Prostate gland (tissue), 2 donors: ENCODE data around the gene CCDC200. TPM values are rescaled to one million over a fixed set of nuclear protein-coding genes. Genes with fewer than 3 reads are reported as not detected.

Source experiments
- DNase-seq: peaks from one replicate; pipeline ENCODE4 v3.0.0-alpha.2; 2019; ENCODE audit warnings: low spot score
- H3K27ac ChIP-seq, 2 donors: fragments of 200-600 bp; sonication (generic); 2 replicates each; pipeline ENCODE4 v1.5.1; 2017 to 2019
- H3K27me3 ChIP-seq: fragments of 200-600 bp; sonication (generic); replicated peaks from 2 replicates; pipeline ENCODE4 v1.5.1; 2019; ENCODE audit not compliant: insufficient read depth
- H3K36me3 ChIP-seq, 2 donors: fragments of 200-600 bp; sonication (generic); 1 replicate in 1 of 2; 2 replicates in 1 of 2; pipeline versions ENCODE4 v1.5.1 to v1.8.1; 2017 to 2019
- H3K4me1 ChIP-seq: fragments of 200-600 bp; sonication (generic); replicated peaks from 2 replicates; pipeline ENCODE4 v1.5.1; 2019
- H3K4me3 ChIP-seq, 2 donors: fragments of 200-600 bp; sonication (generic); 2 replicates each; pipeline ENCODE4 v1.5.1; 2017 to 2019
- H3K9me3 ChIP-seq: fragments of 200-600 bp; sonication (generic); 2 replicates; pipeline ENCODE4 v1.5.1; 2017
- POLR2A ChIP-seq: fragments of 450-650 bp; IDR thresholded peaks from one replicate; pipeline ENCODE4 v1.6.1; 2016; ENCODE audit warnings: antibody characterized with exemption, mild to moderate bottlenecking
- POLR2AphosphoS5 ChIP-seq: sonication (generic); formaldehyde crosslinking; IDR thresholded peaks from one replicate; pipeline ENCODE4 v1.6.1; 2017; ENCODE audit warnings: antibody characterized with exemption
- WGBS: methylation state at CpG from one replicate; pipeline ENCODE4 v1.1.5; 2018; 5-methylcytosine and 5-hydroxymethylcytosine counted together
- intact Hi-C: fragments of 100-400 bp; cut with DNase I; formaldehyde crosslinking; loops from one replicate; pipeline ENCODE4 v1.14.2; 2022
- total RNA-seq, 2 donors: library from RNA; depleted of rRNA; stranded (reverse); fragments of >200 nt; gene quantifications; one replicate each; pipeline ENCODE4 v1.1.0, GENCODE V29; 2016
- TF ChIP-seq, protein P1 (sequence below), 4 experiments: fragments of 200-600 bp in 2 of 4; fragments of 450-650 bp in 2 of 4; sonication (generic) in 2 of 4; IDR thresholded peaks; 1 replicate in 3 of 4; 2 replicates in 1 of 4; pipeline ENCODE4 v1.5.1; 2016 to 2019; ENCODE audit warnings: antibody characterized with exemption in 4 of 4, mild to moderate bottlenecking in 2 of 4, moderate library complexity in 2 of 4

Gene CCDC200
- total RNA-seq, 2 donors from 2014 or later, result 2.7 TPM; not detected in 1

DNA sequence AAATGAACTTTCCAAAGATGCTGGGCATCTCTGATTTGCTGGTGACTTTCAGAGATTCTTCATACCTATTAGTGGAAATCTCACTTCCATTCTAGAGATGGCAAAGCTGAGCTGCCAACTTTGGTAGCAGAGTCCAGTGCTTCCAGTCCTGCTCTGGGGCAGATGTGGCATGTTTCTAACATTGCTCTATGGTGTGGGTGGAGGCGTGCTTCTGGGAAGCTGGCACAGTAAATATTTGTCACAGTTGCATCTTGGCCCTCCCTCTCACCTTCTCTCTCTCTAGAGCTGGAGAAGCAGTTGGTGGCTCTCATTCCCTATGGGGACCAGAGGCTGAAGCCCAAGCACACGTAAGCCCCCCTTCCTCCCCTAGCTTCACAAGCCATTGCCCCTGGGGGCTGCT lies 14.9 kb downstream of the CCDC200 start:
- H3K27ac ChIP-seq, result peak overlapping the region; percentile 77 to 83
- no peaks in the 10 kb centered on the region for H3K9me3 ChIP-seq
- intact Hi-C loops, result loop anchor here (5.0 to 10.0 kb wide), 2 partner anchors 41 to 271 kb away; partner anchors contain the start of genes DHX8 and NBR1
- 87% methylated on average over 2 of the region's 2 CpGs for WGBS
- H3K4me1 ChIP-seq, result peaks cover 5% of the 10 kb centered on the region
- no peaks in the 10 kb centered on the region for H3K27me3 ChIP-seq
- DNase-seq, result no peak
- TF ChIP-seq POLR2A, result no peak
- TF ChIP-seq, protein P1, sequence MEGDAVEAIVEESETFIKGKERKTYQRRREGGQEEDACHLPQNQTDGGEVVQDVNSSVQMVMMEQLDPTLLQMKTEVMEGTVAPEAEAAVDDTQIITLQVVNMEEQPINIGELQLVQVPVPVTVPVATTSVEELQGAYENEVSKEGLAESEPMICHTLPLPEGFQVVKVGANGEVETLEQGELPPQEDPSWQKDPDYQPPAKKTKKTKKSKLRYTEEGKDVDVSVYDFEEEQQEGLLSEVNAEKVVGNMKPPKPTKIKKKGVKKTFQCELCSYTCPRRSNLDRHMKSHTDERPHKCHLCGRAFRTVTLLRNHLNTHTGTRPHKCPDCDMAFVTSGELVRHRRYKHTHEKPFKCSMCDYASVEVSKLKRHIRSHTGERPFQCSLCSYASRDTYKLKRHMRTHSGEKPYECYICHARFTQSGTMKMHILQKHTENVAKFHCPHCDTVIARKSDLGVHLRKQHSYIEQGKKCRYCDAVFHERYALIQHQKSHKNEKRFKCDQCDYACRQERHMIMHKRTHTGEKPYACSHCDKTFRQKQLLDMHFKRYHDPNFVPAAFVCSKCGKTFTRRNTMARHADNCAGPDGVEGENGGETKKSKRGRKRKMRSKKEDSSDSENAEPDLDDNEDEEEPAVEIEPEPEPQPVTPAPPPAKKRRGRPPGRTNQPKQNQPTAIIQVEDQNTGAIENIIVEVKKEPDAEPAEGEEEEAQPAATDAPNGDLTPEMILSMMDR (IDR thresholded peaks at IDR 0.05), result no peak
- no peak for TF ChIP-seq POLR2AphosphoS5
- H3K36me3 ChIP-seq, result peaks cover 0 to 5% of the 10 kb centered on the region in 2 donors
- no peak overlapping the region for H3K4me3 ChIP-seq

DNA sequence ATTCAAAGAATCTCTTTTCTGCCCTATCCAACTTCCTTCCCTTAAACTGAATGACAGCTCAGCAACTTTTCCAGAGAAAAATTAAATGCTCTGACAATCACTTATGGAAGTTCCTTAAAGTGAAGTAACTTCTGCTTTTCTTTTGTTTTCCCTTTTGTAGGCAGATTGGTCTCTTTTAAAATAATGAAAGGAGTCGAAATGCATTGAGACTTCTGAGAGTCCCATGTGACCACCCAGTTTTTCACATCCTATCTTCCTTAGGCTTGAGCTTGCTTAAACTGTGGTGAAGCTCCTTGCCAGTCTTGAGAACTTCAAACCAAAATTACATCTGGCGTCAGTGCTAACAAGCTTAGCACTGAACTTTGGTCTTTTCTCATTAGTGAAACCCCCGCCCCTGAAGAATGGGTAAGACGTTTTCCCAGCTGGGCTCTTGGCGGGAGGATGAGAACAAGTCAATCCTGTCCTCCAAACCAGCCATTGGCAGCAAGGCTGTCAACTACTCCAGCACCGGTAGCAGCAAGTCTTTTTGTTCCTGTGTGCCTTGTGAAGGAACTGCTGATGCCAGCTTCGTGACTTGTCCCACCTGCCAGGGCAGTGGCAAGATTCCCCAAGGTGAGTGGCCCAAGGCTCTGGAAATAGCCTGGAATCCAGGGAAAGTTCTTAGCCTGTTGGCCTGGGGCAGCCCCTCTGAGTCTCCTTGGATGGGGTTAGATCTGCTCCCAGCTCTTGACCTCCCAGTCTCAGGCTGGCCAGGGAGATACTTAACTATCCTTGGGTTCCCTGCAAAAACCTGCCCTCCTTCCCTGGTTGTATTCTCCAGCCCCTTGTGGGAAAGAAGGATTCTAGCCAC lies 15.6 kb downstream of the CCDC200 start:
- TF ChIP-seq, protein P1 (IDR thresholded peaks at IDR 0.05), result no peak
- TF ChIP-seq POLR2AphosphoS5, result peak; percentile 8
- DNase-seq, result peak; percentile 47
- Histone ChIP-seq H3K4me1 (peaks cover 5% of the 10 kb centered on the region), H3K36me3 (peaks cover 0 to 5% of the 10 kb centered on the region in 2 donors), H3K27ac (peak overlapping the region; percentile 77 to 83), H3K4me3 (peak overlapping the region in 1 of 2 donors; percentile 40), H3K27me3 (no peaks in the 10 kb centered on the region), H3K9me3 (no peaks in the 10 kb centered on the region)
- intact Hi-C loops, result loop anchor here (5.0 to 10.0 kb wide), 2 partner anchors 41 to 272 kb away; partner anchors contain the start of genes DHX8 and NBR1
- 44% methylated on average over 7 of the region's 7 CpGs for WGBS

DNA sequence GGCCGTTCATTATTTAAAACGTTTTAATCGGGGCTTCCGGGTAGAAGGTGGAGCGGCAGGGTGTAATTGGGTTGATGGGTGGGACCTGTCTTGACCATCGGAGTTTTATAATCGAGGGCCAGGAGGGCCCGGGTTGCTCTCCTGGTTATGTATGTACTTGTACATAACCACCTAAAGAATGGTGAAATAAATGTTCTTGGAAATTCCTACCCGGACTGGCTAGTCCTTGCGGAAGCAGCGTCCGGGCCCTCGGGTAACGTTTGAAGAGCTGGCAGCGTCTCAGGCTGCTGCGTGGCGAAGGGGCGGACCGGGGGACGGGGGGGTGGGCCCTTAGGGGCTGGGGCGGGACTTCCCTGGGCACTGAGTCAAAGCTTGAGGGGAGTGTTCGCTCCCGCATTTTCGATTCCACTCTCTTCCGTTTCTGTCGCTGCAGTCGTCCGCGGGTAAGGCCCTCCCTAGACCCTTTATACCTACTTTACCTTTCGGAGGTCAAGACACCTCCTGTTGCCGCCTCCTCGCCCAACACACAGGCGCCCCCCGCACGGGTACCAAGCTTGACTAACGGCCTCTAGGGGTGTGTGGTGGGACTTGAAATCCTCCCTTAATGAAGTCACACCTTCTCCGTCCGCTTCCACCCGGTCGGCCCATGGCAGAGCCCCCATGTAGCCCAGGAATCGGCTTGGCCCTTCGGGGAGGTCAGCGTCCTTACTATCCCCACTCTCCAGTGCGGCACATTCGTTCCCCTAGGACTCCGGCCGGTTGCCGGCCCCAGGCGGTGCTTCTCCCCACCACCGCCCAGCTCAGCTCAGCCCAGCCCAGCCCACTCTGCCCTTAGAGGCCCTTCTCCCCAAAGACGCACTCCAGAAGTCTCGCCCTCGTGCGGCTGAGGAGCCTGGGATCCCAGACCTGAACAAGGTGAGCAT lies 16.7 kb downstream of the CCDC200 start, which contains the start of gene TMEM106A:
TSS of gene TMEM106A (plus strand) at position 396 of the 923 bp plus-strand sequence. CDS start 1,167 bp downstream, outside the sequence.
- intact Hi-C loops, result loop anchor here (5.0 to 10.0 kb wide), 2 partner anchors 39 to 273 kb away; partner anchors contain the start of genes DHX8 and NBR1
- Histone ChIP-seq H3K27ac (peak within 1 kb of the TSS; percentile 77 to 83), H3K27me3 (no peaks in the 10 kb centered on the region), H3K4me3 (peak within 1 kb of the TSS; percentile 40), H3K36me3 (peaks cover 0 to 5% of the 10 kb centered on the region in 2 donors), H3K4me1 (peaks cover 5% of the 10 kb centered on the region), H3K9me3 (no peaks in the 10 kb centered on the region)
- under 1% methylated on average over 54 of the region's 54 CpGs for WGBS
- TF ChIP-seq, protein P1 (IDR thresholded peaks at IDR 0.05), result peak in 2 of 4 experiments; percentile 14 to 23
- peak; percentile 81 for TF ChIP-seq POLR2AphosphoS5
- peak; percentile 65 for TF ChIP-seq POLR2A
- peak; percentile 79 for DNase-seq

DNA sequence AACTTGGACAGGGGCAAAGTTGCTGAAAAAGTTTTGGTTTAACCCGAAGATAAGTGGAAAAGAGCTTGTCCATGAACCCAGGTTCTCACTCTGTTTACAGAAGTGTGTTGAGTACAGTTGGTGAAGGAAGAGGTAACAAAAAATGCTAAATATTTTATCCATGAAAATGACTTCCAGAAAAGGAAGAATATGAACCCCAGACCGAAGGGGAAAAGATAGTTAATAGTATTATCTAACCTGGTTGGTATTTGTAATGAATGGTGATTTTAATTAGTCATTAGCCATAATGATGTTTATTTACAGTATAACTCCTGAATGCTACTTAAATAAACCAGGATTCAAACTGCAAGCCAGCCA lies 17.3 kb downstream of the CCDC200 start:
- peaks cover 5% of the 10 kb centered on the region for H3K4me1 ChIP-seq
- 14% methylated on average over 2 of the region's 2 CpGs for WGBS
- H3K27ac ChIP-seq, result peak overlapping the region; percentile 77 to 83
- no peak for DNase-seq
- H3K36me3 ChIP-seq, result peaks cover 0 to 4% of the 10 kb centered on the region in 2 donors
- no peak for TF ChIP-seq POLR2AphosphoS5
- TF ChIP-seq, protein P1 (IDR thresholded peaks at IDR 0.05), result no peak
- TF ChIP-seq POLR2A, result no peak
- H3K27me3 ChIP-seq, result no peaks in the 10 kb centered on the region
- peak overlapping the region; percentile 40 for H3K4me3 ChIP-seq
- intact Hi-C loops, result loop anchor here (5.0 to 10.0 kb wide), 2 partner anchors 39 to 274 kb away; partner anchors contain the start of genes DHX8 and NBR1
- no peaks in the 10 kb centered on the region for H3K9me3 ChIP-seq
